Hepatocyte (in vitro differentiated cells): ENCODE measurements around the gene RAP1GAP. TPM values are rescaled to one million over a fixed set of nuclear protein-coding genes. Genes with fewer than 3 reads are reported as not detected.

Experiments
- DNase-seq: peaks from one replicate; pipeline ENCODE4 v3.0.0-alpha.2; 2016; ENCODE audit warnings: low spot score
- H2AFZ ChIP-seq: fragments of 200-600 bp; sonication (generic); 2 replicates; pipeline ENCODE4 v1.6.0; 2016; ENCODE audit warnings: antibody characterized with exemption, mild to moderate bottlenecking
- H3K27ac ChIP-seq: fragments of 200-600 bp; sonication (generic); 2 replicates; pipeline ENCODE4 v1.5.1; 2016; ENCODE audit warnings: mild to moderate bottlenecking
- H3K27me3 ChIP-seq: fragments of 200-600 bp; sonication (generic); 2 replicates; pipeline ENCODE4 v1.6.1; 2016
- H3K36me3 ChIP-seq: fragments of 200-600 bp; sonication (generic); replicated peaks from 2 replicates; pipeline ENCODE4 v1.5.1; 2016; ENCODE audit warnings: low read depth; ENCODE audit not compliant: insufficient read depth
- H3K4me1 ChIP-seq: fragments of 200-600 bp; sonication (generic); 2 replicates; pipeline ENCODE4 v1.5.1; 2016; ENCODE audit warnings: mild to moderate bottlenecking, moderate library complexity; ENCODE audit not compliant: insufficient read depth
- H3K4me2 ChIP-seq: fragments of 200-600 bp; sonication (generic); 2 replicates; pipeline ENCODE4 v1.6.0; 2016
- H3K4me3 ChIP-seq: fragments of 200-600 bp; sonication (generic); 2 replicates; pipeline ENCODE4 v1.5.1; 2016; ENCODE audit warnings: mild to moderate bottlenecking
- H3K79me2 ChIP-seq: fragments of 200-600 bp; sonication (generic); 2 replicates; pipeline ENCODE4 v1.6.0; 2017; ENCODE audit warnings: mild to moderate bottlenecking
- H3K9me2 ChIP-seq: fragments of 200-600 bp; sonication (generic); replicated peaks from 2 replicates; pipeline ENCODE4 v1.6.0; 2017; ENCODE audit warnings: mild to moderate bottlenecking; ENCODE audit not compliant: insufficient read depth
- H3K9me3 ChIP-seq: fragments of 200-600 bp; sonication (generic); 2 replicates; pipeline ENCODE4 v1.5.1; 2016; ENCODE audit warnings: low read depth, mild to moderate bottlenecking
- H4K20me1 ChIP-seq: fragments of 200-600 bp; sonication (generic); 2 replicates; pipeline ENCODE4 v1.6.0; 2016; ENCODE audit warnings: mild to moderate bottlenecking; ENCODE audit not compliant: insufficient read depth, poor library complexity, severe bottlenecking
- CTCF ChIP-seq: fragments of 200-600 bp; sonication (generic); IDR thresholded peaks from 2 replicates; pipeline ENCODE4 v1.5.1; 2016; ENCODE audit warnings: antibody characterized with exemption, mild to moderate bottlenecking; ENCODE audit not compliant: poor library complexity
- EZH2 ChIP-seq: fragments of 200-600 bp; sonication (generic); IDR thresholded peaks from 2 replicates; pipeline ENCODE4 v1.6.1; 2016; ENCODE audit warnings: antibody characterized with exemption, mild to moderate bottlenecking, borderline replicate concordance
- EZH2phosphoT487 ChIP-seq: fragments of 200-600 bp; sonication (generic); IDR thresholded peaks from one replicate; pipeline ENCODE4 v1.6.1; 2018; ENCODE audit warnings: antibody characterized with exemption, mild to moderate bottlenecking, low read depth, moderate library complexity; ENCODE audit not compliant: unreplicated experiment, severe bottlenecking
- WGBS: methylation state at CpG from one replicate; pipeline ENCODE4 v1.1.6; 2016; ENCODE audit warnings: low lambda C conversion rate; ENCODE audit errors: missing lambda C conversion rate; 5-methylcytosine and 5-hydroxymethylcytosine counted together
- polyA plus RNA-seq: library from polyadenylated mRNA; unstranded; fragments of >200 nt; fragmentation: Nextera tagmentation; extraction: Ambion mirVana; gene quantifications from 2 replicates; pipeline ENCODE4 v1.2.1, GENCODE V29; 2016
- total RNA-seq: library from RNA; depleted of rRNA; stranded (reverse); fragments of >200 nt; gene quantifications from 2 replicates; pipeline ENCODE4 v1.2.3, GENCODE V29; 2014

RAP1GAP gene
- total and polyA plus RNA-seq, 2 experiments from 2014 or later = 12.3 to 18.0 TPM

DNA sequence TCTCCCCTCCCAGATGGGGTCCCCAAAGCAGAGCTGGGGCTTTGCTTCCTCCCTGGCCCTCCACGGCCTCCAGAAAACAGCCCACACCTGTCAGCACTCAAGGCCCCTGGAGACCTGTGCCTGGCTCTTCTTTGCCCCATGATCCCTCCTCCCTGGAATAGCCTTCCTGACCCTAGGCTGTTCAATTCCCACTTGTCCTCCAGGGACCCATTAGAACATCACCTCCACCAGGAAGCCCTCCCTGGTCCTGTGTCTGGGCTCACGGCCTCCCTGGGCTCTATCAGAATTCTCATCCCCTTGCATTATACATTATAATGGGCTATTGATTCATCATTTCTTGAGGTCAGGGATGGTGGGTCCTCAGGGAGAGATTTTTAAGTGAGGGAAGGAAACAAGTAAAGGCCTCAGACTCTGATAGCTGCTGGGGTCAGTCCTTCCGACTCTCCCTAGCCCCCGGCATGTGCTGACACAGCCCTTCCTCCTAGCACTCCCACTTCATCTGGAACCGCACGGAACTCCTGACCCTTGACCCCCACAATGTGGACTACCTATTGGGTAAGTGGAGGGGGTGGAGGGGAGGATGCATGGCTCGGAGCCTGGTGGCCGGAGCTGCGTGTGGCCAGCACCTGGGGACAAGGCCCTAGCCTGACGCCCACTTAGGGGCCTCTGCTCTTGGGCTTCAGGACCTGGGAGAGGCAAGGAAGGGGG, 99.2 kb downstream of the RAP1GAP start:
- H3K27me3 ChIP-seq = no peaks in the 10 kb centered on the region
- no peak overlapping the region for H3K27ac ChIP-seq
- H2AFZ ChIP-seq = no peak overlapping the region
- H3K79me2 ChIP-seq = no peaks in the 10 kb centered on the region
- no peak for DNase-seq
- no peak overlapping the region for H3K4me3 ChIP-seq
- no peaks in the 10 kb centered on the region for H3K9me2 ChIP-seq
- H3K9me3 ChIP-seq = no peaks in the 10 kb centered on the region
- TF ChIP-seq EZH2 (no peak), CTCF (no peak), EZH2phosphoT487 (no peak)
- no peaks in the 10 kb centered on the region for H4K20me1 ChIP-seq
- peaks cover 6% of the 10 kb centered on the region for H3K4me1 ChIP-seq
- 67% methylated on average over 10 of the region's 10 CpGs for WGBS
- no peak overlapping the region for H3K4me2 ChIP-seq
- no peaks in the 10 kb centered on the region for H3K36me3 ChIP-seq

DNA sequence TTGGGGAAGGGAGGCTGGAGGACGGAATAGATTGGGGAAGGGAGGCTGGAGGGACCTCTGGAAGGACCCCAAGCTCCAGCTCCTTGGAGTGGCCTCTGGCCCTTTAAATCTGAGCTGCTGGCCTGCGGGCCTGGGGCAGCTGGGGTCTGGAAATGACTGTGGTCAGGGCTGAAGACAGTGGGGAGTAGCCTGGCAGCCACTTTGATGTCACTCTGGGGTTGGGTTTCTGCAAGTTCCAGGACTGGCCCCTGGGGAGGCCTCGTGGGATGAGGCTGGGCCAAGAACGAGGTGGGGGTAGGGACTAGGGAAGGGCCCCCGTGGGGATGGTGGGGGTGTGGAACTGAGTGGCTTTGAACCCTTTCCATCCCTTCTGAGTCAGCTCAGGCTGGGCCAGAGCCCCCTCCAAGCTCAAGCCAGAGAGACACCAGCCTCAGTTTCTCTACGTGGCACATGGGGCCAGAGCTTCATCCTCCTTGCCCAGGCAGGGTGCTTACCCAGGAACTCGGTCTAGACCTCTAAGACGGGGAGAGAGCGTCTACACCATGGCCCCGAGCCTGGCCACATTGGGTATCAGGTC, 100.3 kb downstream of the RAP1GAP start:
- no peak for TF ChIP-seq EZH2
- TF ChIP-seq CTCF = no peak
- no peak for TF ChIP-seq EZH2phosphoT487
- 84% methylated on average over 7 of the region's 10 CpGs for WGBS
- Histone ChIP-seq H3K4me1 (no peaks in the 10 kb centered on the region), H3K4me2 (no peak overlapping the region), H3K9me2 (no peaks in the 10 kb centered on the region), H3K27ac (no peak overlapping the region), H3K36me3 (no peaks in the 10 kb centered on the region), H3K27me3 (no peaks in the 10 kb centered on the region), H2AFZ (no peak overlapping the region), H3K9me3 (no peaks in the 10 kb centered on the region), H4K20me1 (no peaks in the 10 kb centered on the region), H3K4me3 (no peak overlapping the region), H3K79me2 (no peaks in the 10 kb centered on the region)
- no peak for DNase-seq

- H3K4me2 ChIP-seq = no peak overlapping the region
These were observed 101.0 kb downstream of the RAP1GAP start for GRCh38 chr1:21568006-21568746.

More at GRCh38 chr1:21568006-21568746, 101.0 kb downstream of the RAP1GAP start:
- no peaks in the 10 kb centered on the region for H3K4me1 ChIP-seq
- no peaks in the 10 kb centered on the region for H3K9me3 ChIP-seq
- no peak overlapping the region for H3K4me3 ChIP-seq
- WGBS = 79% methylated on average over 15 of the region's 15 CpGs
- TF ChIP-seq EZH2phosphoT487 = no peak
- no peak overlapping the region for H3K27ac ChIP-seq
- H3K9me2 ChIP-seq = no peaks in the 10 kb centered on the region
- H3K79me2 ChIP-seq = no peaks in the 10 kb centered on the region
- H3K27me3 ChIP-seq = no peaks in the 10 kb centered on the region
- no peaks in the 10 kb centered on the region for H4K20me1 ChIP-seq
- H2AFZ ChIP-seq = no peak overlapping the region
- H3K36me3 ChIP-seq = no peaks in the 10 kb centered on the region
- DNase-seq = no peak
